DOHH2 (cell line): ENCODE measurements around the gene ARHGDIB.

Source experiments
- H3F3A ChIP-seq: fragments of 200-600 bp; sonication (generic), shearing (Covaris generic); 2 replicates; pipeline ENCODE4 v1.6.0; 2016; ENCODE audit warnings: antibody characterized with exemption, mild to moderate bottlenecking; ENCODE audit not compliant: control insufficient read depth, insufficient read depth
- H3K27ac ChIP-seq: fragments of 200-600 bp; sonication (generic); 2 replicates; pipeline ENCODE4 v1.5.1; 2014; ENCODE audit warnings: low read depth, mild to moderate bottlenecking, low read length, moderate library complexity
- H3K27me3 ChIP-seq: fragments of 200-600 bp; sonication (generic); 2 replicates; pipeline ENCODE4 v1.6.1; 2014; ENCODE audit warnings: mild to moderate bottlenecking, low read length, mixed read lengths; ENCODE audit not compliant: control insufficient read depth
- H3K36me3 ChIP-seq: fragments of 200-600 bp; sonication (generic); 2 replicates; pipeline ENCODE4 v1.6.1; 2014; ENCODE audit warnings: mild to moderate bottlenecking, low read length, moderate library complexity, mixed read lengths; ENCODE audit not compliant: control insufficient read depth
- H3K4me1 ChIP-seq: fragments of 200-600 bp; sonication (generic); 2 replicates; pipeline ENCODE4 v1.6.1; 2014; ENCODE audit warnings: mild to moderate bottlenecking, low read length, mixed read lengths; ENCODE audit not compliant: control insufficient read depth
- H3K4me2 ChIP-seq: fragments of 200-600 bp; sonication (generic); 2 replicates; pipeline ENCODE4 v1.6.0; 2014; ENCODE audit warnings: mild to moderate bottlenecking, low read length, moderate library complexity
- H3K4me3 ChIP-seq: fragments of 200-600 bp; sonication (generic); 2 replicates; pipeline ENCODE4 v1.5.1; 2014; ENCODE audit warnings: mild to moderate bottlenecking, low read length, mixed read lengths
- H3K79me2 ChIP-seq: fragments of 200-600 bp; sonication (generic); 2 replicates; pipeline ENCODE4 v1.6.1; 2014; ENCODE audit warnings: mild to moderate bottlenecking, low read length, mixed read lengths; ENCODE audit not compliant: control insufficient read depth
- H3K9me2 ChIP-seq: fragments of 200-600 bp; sonication (generic); replicated peaks from 2 replicates; pipeline ENCODE4 v1.6.1; 2014; ENCODE audit warnings: mild to moderate bottlenecking, low read length, mixed read lengths; ENCODE audit not compliant: control insufficient read depth
- H3K9me3 ChIP-seq: fragments of 200-600 bp; sonication (generic); 2 replicates; pipeline ENCODE4 v1.6.1; 2014; ENCODE audit warnings: antibody characterized with exemption, low read length, mixed read lengths; ENCODE audit not compliant: control insufficient read depth, insufficient read depth
- H4K20me1 ChIP-seq: fragments of 200-600 bp; sonication (generic); 2 replicates; pipeline ENCODE4 v1.6.0; 2014; ENCODE audit warnings: low read depth, mild to moderate bottlenecking, antibody characterized with exemption, low read length, moderate library complexity; ENCODE audit not compliant: control insufficient read depth, insufficient read depth
- CTCF ChIP-seq: fragments of 200-600 bp; sonication (generic); IDR thresholded peaks from one replicate; pipeline ENCODE4 v1.5.1; 2014; ENCODE audit warnings: antibody characterized with exemption, mild to moderate bottlenecking, low read depth, low read length; ENCODE audit not compliant: poor library complexity, severe bottlenecking
- EZH2phosphoT487 ChIP-seq: fragments of 200-600 bp; sonication (generic); IDR thresholded peaks from 2 replicates; pipeline ENCODE4 v1.6.1; 2017; ENCODE audit warnings: borderline replicate concordance, mild to moderate bottlenecking, antibody characterized with exemption, low read length, moderate library complexity, mixed read lengths

Gene ARHGDIB

DNA sequence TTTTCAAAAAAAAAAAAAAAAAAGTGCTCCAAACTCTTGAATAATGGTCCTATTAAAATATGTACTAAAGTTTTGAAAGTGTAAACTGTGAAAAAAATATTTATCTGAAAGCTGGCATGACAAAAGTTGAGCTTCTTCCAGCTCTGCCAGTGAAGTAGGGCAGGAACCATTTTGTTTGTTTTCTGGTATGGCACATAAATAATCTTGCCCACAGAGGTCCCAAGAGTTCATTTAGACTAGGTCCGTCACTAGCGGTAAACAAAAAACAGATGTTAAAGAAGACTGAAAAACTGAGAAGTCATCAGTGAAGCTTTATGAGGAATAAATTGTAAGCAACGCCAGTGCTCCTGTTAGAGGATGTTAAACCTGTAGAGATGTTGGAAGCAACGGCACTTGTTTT lies 30.0 kb downstream of the ARHGDIB start:
- Histone ChIP-seq H3K9me3 (no peaks in the 10 kb centered on the region), H3K9me2 (no peaks in the 10 kb centered on the region), H3K4me2 (no peak overlapping the region), H3K79me2 (no peaks in the 10 kb centered on the region), H3K36me3 (peaks cover 4% of the 10 kb centered on the region), H3F3A (no peaks in the 10 kb centered on the region), H3K27me3 (no peaks in the 10 kb centered on the region), H3K27ac (no peak overlapping the region), H3K4me1 (peaks cover 18% of the 10 kb centered on the region), H3K4me3 (no peak overlapping the region), H4K20me1 (no peaks in the 10 kb centered on the region)
- TF ChIP-seq CTCF (no peak), EZH2phosphoT487 (no peak)

GRCh38 chr12:14930299-14930698 lies 31.1 kb downstream of the ARHGDIB start:
- TF ChIP-seq EZH2phosphoT487 = no peak
- TF ChIP-seq CTCF = no peak
- peaks cover 18% of the 10 kb centered on the region for H3K4me1 ChIP-seq
- no peak overlapping the region for H3K4me2 ChIP-seq
- H3K9me2 ChIP-seq = no peaks in the 10 kb centered on the region
- H4K20me1 ChIP-seq = no peaks in the 10 kb centered on the region
- H3K9me3 ChIP-seq = no peaks in the 10 kb centered on the region
- H3F3A ChIP-seq = no peaks in the 10 kb centered on the region
- H3K27me3 ChIP-seq = no peaks in the 10 kb centered on the region
- no peak overlapping the region for H3K4me3 ChIP-seq
- peaks cover 4% of the 10 kb centered on the region for H3K36me3 ChIP-seq
- no peaks in the 10 kb centered on the region for H3K79me2 ChIP-seq
- H3K27ac ChIP-seq = no peak overlapping the region

DNA sequence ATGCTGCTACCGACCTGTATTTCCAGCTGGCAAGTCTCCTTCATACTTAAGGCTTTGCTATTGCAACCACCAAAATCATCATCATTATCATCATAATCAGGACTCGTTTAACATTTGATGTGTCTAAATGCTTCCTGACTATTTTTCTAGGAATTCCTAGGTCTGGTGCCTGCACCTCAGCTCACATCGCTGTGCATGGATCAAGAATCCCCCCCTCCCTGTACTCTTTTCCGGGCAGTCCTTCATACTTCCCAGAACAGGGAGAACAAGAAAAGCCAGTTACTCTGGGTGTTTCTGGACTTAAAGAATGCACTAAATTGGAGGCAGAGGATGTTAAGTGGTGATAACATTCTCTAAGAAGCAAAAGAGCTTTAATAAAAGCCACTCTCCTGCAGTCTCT lies 32.5 kb downstream of the ARHGDIB start:
- H3K4me2 ChIP-seq = no peak overlapping the region

More for the DNA sequence above, 32.5 kb downstream of the ARHGDIB start:
- no peaks in the 10 kb centered on the region; the same call in 1 of the 2 replicates for H3K36me3 ChIP-seq
- H3F3A ChIP-seq = no peaks in the 10 kb centered on the region
- peaks cover 18% of the 10 kb centered on the region for H3K4me1 ChIP-seq
- no peak overlapping the region for H3K27ac ChIP-seq
- H3K79me2 ChIP-seq = no peaks in the 10 kb centered on the region
- H3K9me3 ChIP-seq = no peaks in the 10 kb centered on the region
- no peak overlapping the region for H3K4me3 ChIP-seq
- no peak for TF ChIP-seq CTCF
- no peak for TF ChIP-seq EZH2phosphoT487
- H3K9me2 ChIP-seq = no peaks in the 10 kb centered on the region
- H4K20me1 ChIP-seq = no peaks in the 10 kb centered on the region
- no peaks in the 10 kb centered on the region for H3K27me3 ChIP-seq
